Smooth muscle cell (in vitro differentiated cells): Measurements from ENCODE around the gene MAP3K7. TPM values are rescaled to one million over a fixed set of nuclear protein-coding genes. Genes with fewer than 3 reads are reported as not detected.

Experiments
- DNase-seq: peaks from one replicate; lab custom pipeline; 2025; ENCODE audit not compliant: unreplicated experiment; lab: John Stamatoyannopoulos, UW
- H2AFZ ChIP-seq: fragments of 200-600 bp; sonication (generic); 2 replicates; pipeline ENCODE4 v1.6.0; 2016; ENCODE audit warnings: antibody characterized with exemption, low read depth, mild to moderate bottlenecking
- H3F3A ChIP-seq: fragments of 200-600 bp; sonication (generic); 2 replicates; pipeline ENCODE4 v1.6.0; 2017; ENCODE audit warnings: antibody characterized with exemption, low read depth
- H3K27ac ChIP-seq: fragments of 200-600 bp; sonication (generic); 2 replicates; pipeline ENCODE4 v1.5.1; 2016; ENCODE audit warnings: low read depth, mild to moderate bottlenecking
- H3K27me3 ChIP-seq: fragments of 200-600 bp; sonication (generic); 2 replicates; pipeline ENCODE4 v1.6.1; 2016; ENCODE audit warnings: low read depth, mild to moderate bottlenecking
- H3K36me3 ChIP-seq: fragments of 200-600 bp; sonication (generic); 2 replicates; pipeline ENCODE4 v1.5.1; 2016; ENCODE audit warnings: low read depth
- H3K4me1 ChIP-seq: fragments of 200-600 bp; sonication (generic); 2 replicates; pipeline ENCODE4 v1.5.1; 2016; ENCODE audit warnings: low read depth
- H3K4me2 ChIP-seq: fragments of 200-600 bp; sonication (generic); 2 replicates; pipeline ENCODE4 v1.6.0; 2016; ENCODE audit warnings: mild to moderate bottlenecking
- H3K4me3 ChIP-seq: fragments of 200-600 bp; sonication (generic); 2 replicates; pipeline ENCODE4 v1.5.1; 2016; ENCODE audit warnings: mild to moderate bottlenecking
- H3K79me2 ChIP-seq: fragments of 200-600 bp; sonication (generic); 2 replicates; pipeline ENCODE4 v1.6.0; 2016; ENCODE audit warnings: low read depth, mild to moderate bottlenecking
- H3K9ac ChIP-seq: fragments of 200-600 bp; sonication (generic); 2 replicates; pipeline ENCODE4 v1.6.0; 2016; ENCODE audit warnings: low read depth
- H3K9me3 ChIP-seq: fragments of 200-600 bp; sonication (generic); replicated peaks from 2 replicates; pipeline ENCODE4 v1.5.1; 2016; ENCODE audit warnings: low read depth
- H4K20me1 ChIP-seq: fragments of 200-600 bp; sonication (generic); 2 replicates; pipeline ENCODE4 v1.6.0; 2016; ENCODE audit warnings: low read depth
- whole genome bisulfite sequencing: methylation state at CpG from one replicate; pipeline ENCODE4 v1.1.7; 2016; ENCODE audit warnings: low lambda C conversion rate; 5-methylcytosine and 5-hydroxymethylcytosine counted together
- polyA plus RNA-seq: library from polyadenylated mRNA; unstranded; fragments of >200 nt; fragmentation: Nextera tagmentation; extraction: Ambion mirVana; gene quantifications from 2 replicates; pipeline ENCODE4 v1.2.1, GENCODE V29; 2016
- total RNA-seq: library from RNA; depleted of rRNA; stranded (reverse); fragments of >200 nt; gene quantifications from 2 replicates; pipeline ENCODE4 v1.2.3, GENCODE V29; 2014
- TF ChIP-seq, protein P1 (sequence below): fragments of 200-600 bp; sonication (generic); IDR thresholded peaks from 2 replicates; pipeline ENCODE4 v1.5.1; 2017; ENCODE audit warnings: borderline replicate concordance, mild to moderate bottlenecking, antibody characterized with exemption; ENCODE audit not compliant: insufficient read depth, poor library complexity, severe bottlenecking

Gene MAP3K7
- total and polyA plus RNA-seq, 2 experiments from 2014 or later = 22.0 to 40.4 TPM

DNA sequence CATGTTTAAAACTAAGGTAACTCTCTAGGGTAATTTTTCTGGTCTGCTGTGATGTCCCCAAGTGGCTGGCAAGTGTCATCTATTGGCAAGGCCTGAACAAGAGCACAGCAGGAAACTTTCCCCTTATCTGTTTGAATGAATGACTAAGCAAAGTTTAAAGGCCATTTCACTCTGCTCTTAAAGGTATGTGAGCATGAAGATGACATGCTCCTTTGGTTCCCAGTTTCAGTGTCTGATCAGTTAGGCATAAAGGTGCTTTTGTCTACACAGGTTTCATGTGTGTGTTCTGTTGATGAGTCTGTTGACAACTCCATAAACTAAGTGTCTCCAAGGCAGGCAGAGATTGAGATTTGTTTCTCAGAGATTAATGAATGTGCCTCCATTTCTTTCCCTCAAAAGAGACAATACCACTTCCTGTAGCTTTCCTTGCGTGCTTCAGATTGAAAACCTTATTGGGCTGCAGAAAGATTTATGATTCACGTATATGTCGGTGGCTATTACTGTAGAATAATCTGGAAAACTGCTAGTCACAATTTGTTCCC, 83.9 kb downstream of the MAP3K7 start:
- no peaks in the 10 kb centered on the region for H3F3A ChIP-seq
- no peaks in the 10 kb centered on the region for H3K79me2 ChIP-seq
- H4K20me1 ChIP-seq = no peaks in the 10 kb centered on the region
- H3K36me3 ChIP-seq = no peaks in the 10 kb centered on the region
- DNase-seq = no peak
- H3K4me1 ChIP-seq = peaks cover 23% of the 10 kb centered on the region
- H3K9me3 ChIP-seq = no peaks in the 10 kb centered on the region
- 80% methylated on average over 3 of the region's 3 CpGs for WGBS
- no peaks in the 10 kb centered on the region for H3K27me3 ChIP-seq
- H3K4me3 ChIP-seq = no peak overlapping the region
- TF ChIP-seq, protein P1, sequence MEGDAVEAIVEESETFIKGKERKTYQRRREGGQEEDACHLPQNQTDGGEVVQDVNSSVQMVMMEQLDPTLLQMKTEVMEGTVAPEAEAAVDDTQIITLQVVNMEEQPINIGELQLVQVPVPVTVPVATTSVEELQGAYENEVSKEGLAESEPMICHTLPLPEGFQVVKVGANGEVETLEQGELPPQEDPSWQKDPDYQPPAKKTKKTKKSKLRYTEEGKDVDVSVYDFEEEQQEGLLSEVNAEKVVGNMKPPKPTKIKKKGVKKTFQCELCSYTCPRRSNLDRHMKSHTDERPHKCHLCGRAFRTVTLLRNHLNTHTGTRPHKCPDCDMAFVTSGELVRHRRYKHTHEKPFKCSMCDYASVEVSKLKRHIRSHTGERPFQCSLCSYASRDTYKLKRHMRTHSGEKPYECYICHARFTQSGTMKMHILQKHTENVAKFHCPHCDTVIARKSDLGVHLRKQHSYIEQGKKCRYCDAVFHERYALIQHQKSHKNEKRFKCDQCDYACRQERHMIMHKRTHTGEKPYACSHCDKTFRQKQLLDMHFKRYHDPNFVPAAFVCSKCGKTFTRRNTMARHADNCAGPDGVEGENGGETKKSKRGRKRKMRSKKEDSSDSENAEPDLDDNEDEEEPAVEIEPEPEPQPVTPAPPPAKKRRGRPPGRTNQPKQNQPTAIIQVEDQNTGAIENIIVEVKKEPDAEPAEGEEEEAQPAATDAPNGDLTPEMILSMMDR = no peak
- H2AFZ ChIP-seq = no peak overlapping the region
- peak overlapping the region; percentile 34 for H3K27ac ChIP-seq
- no peak overlapping the region for H3K9ac ChIP-seq
- no peak overlapping the region for H3K4me2 ChIP-seq

- 76% methylated on average over 3 of the region's 3 CpGs for WGBS
- Histone ChIP-seq H3K79me2 (no peaks in the 10 kb centered on the region), H4K20me1 (no peaks in the 10 kb centered on the region), H3K27me3 (no peaks in the 10 kb centered on the region), H3K36me3 (no peaks in the 10 kb centered on the region), H3K4me1 (peaks cover 23% of the 10 kb centered on the region), H3K27ac (peak overlapping the region; percentile 34), H3K4me2 (no peak overlapping the region), H3K9me3 (no peaks in the 10 kb centered on the region), H2AFZ (no peak overlapping the region), H3K9ac (no peak overlapping the region), H3K4me3 (no peak overlapping the region), H3F3A (no peaks in the 10 kb centered on the region)
- DNase-seq = no peak
- TF ChIP-seq, protein P1 = no peak
These were observed 84.5 kb downstream of the MAP3K7 start for GRCh38 chr6:90502381-90502780.

- H3K4me2 ChIP-seq = peak overlapping the region; percentile 30
- no peak overlapping the region for H3K9ac ChIP-seq
- TF ChIP-seq, protein P1 = no peak
- no peaks in the 10 kb centered on the region for H3K79me2 ChIP-seq
- H3K27me3 ChIP-seq = no peaks in the 10 kb centered on the region
- no peak for DNase-seq
- H4K20me1 ChIP-seq = no peaks in the 10 kb centered on the region
- H3F3A ChIP-seq = no peaks in the 10 kb centered on the region
- no peak overlapping the region for H2AFZ ChIP-seq
- peaks cover 36% of the 10 kb centered on the region for H3K4me1 ChIP-seq
- WGBS = 53% methylated on average over 9 of the region's 9 CpGs
- no peak overlapping the region for H3K4me3 ChIP-seq
- no peaks in the 10 kb centered on the region for H3K9me3 ChIP-seq
- no peaks in the 10 kb centered on the region for H3K36me3 ChIP-seq
- no peak overlapping the region for H3K27ac ChIP-seq
These were observed 86.4 kb downstream of the MAP3K7 start for GRCh38 chr6:90500458-90500857.

- 95% methylated on average over 1 of the region's 1 CpG for WGBS
These were observed 89.5 kb downstream of the MAP3K7 start for GRCh38 chr6:90497411-90497810.

More at GRCh38 chr6:90497411-90497810, 89.5 kb downstream of the MAP3K7 start:
- DNase-seq = no peak
- H3K27me3 ChIP-seq = no peaks in the 10 kb centered on the region
- no peaks in the 10 kb centered on the region for H4K20me1 ChIP-seq
- no peaks in the 10 kb centered on the region for H3F3A ChIP-seq
- H3K9ac ChIP-seq = no peak overlapping the region
- H3K36me3 ChIP-seq = no peaks in the 10 kb centered on the region
- no peak overlapping the region for H2AFZ ChIP-seq
- TF ChIP-seq, protein P1 = no peak
- H3K4me1 ChIP-seq = peaks cover 45% of the 10 kb centered on the region
- no peak overlapping the region for H3K27ac ChIP-seq
- no peaks in the 10 kb centered on the region for H3K79me2 ChIP-seq
- no peaks in the 10 kb centered on the region for H3K9me3 ChIP-seq
- no peak overlapping the region for H3K4me2 ChIP-seq
- no peak overlapping the region for H3K4me3 ChIP-seq
